Stimulated activated CD8-positive, alpha-beta memory T cell treated with anti-CD3 and anti-CD28 coated beads, Interleukin-15, amount 100 ng/mL, for 48 hours (primary cell): ENCODE results near the gene NSD1.
"Not testable (repeated sequence)": the region's sequence is repeated elsewhere in the genome, so short reads cannot be mapped to it uniquely, and the experiment has no call there.

Experiments used
- DNase-seq, 2 donors: peaks; one replicate each; pipeline ENCODE4 v3.0.0-alpha.2; 2020; ENCODE audit warnings: low read depth in 2 of 2

The NSD1 gene

GRCh38 chr5:177328545-177329231 is 195.1 kb downstream of the NSD1 start:
- no peak for DNase-seq

- DNase-seq = no peak
Measured at GRCh38 chr5:177329883-177330282, 196.3 kb downstream of the NSD1 start.

GRCh38 chr5:177330991-177331842 is 197.6 kb downstream of the NSD1 start:
- DNase-seq = no peak

GRCh38 chr5:177332031-177332895 is 198.7 kb downstream of the NSD1 start:
- DNase-seq = no peak

GRCh38 chr5:177332896-177333260 is 199.3 kb downstream of the NSD1 start:
- DNase-seq = no peak

GRCh38 chr5:177333420-177334154 is 200.0 kb downstream of the NSD1 start:
- DNase-seq = no peak

- no peak for DNase-seq
Measured at GRCh38 chr5:177334155-177334551, 200.6 kb downstream of the NSD1 start.

GRCh38 chr5:177334781-177335700 is 201.5 kb downstream of the NSD1 start:
- no peak for DNase-seq

- no peak for DNase-seq
Measured at GRCh38 chr5:177335701-177336065, 202.1 kb downstream of the NSD1 start.

GRCh38 chr5:177336112-177336511 is 202.5 kb downstream of the NSD1 start:
- no peak for DNase-seq

GRCh38 chr5:177336603-177337494 is 203.3 kb downstream of the NSD1 start:
- DNase-seq = no peak

- DNase-seq = no peak
Measured at GRCh38 chr5:177338251-177339106, 204.9 kb downstream of the NSD1 start.

GRCh38 chr5:177339107-177339638 is 205.6 kb downstream of the NSD1 start:
- DNase-seq = no peak

GRCh38 chr5:177343000-177343399 is 209.4 kb downstream of the NSD1 start:
- DNase-seq = not testable (repeated sequence)

- DNase-seq = no peak
Measured at GRCh38 chr5:177343777-177344176, 210.2 kb downstream of the NSD1 start.

GRCh38 chr5:177344891-177345290 is 211.3 kb downstream of the NSD1 start:
- DNase-seq = no peak

- DNase-seq = no peak
Measured at GRCh38 chr5:177346820-177347219, 213.2 kb downstream of the NSD1 start.

- no peak for DNase-seq
Measured at GRCh38 chr5:177347699-177348098, 214.1 kb downstream of the NSD1 start.

- DNase-seq = no peak
Measured at GRCh38 chr5:177349362-177349647, 215.7 kb downstream of the NSD1 start.
